PC-3 (cell line): ENCODE results near the gene ZNF600. TPM values are rescaled to one million over a fixed set of nuclear protein-coding genes. Genes with fewer than 3 reads are reported as not detected.
A peak's percentile ranks its signal among the peaks of the same experiment; 100 is the strongest.
"Not testable (repeated sequence)": the region's sequence is repeated elsewhere in the genome, so short reads cannot be mapped to it uniquely, and the experiment has no call there.

Source experiments
- ATAC-seq: fragments of 200-7000 bp; cut with Tn5 transposase; 2 replicates; pipeline ENCODE4 v1.9.1; 2020; ENCODE audit warnings: mild to moderate bottlenecking, moderate library complexity
- BruUV-seq: library from RNA; stranded (reverse); fragments of 400-500 nt; replicated peaks from 2 replicates; lab custom pipeline; 2021; lab: Mats Ljungman, UMichigan
- CTCF ChIA-PET: fragments of 300-600 bp; sonication (Branson Sonifier 250); formaldehyde crosslinking; loops from one replicate; lab custom pipeline; 2022; ENCODE audit warnings: antibody characterized with exemption; lab: Charles Lee
- POLR2A ChIA-PET: fragments of 300-600 bp; sonication (Branson Sonifier 250); formaldehyde crosslinking; loops from one replicate; lab custom pipeline; 2022; ENCODE audit warnings: antibody characterized with exemption; ENCODE audit not compliant: unreplicated experiment; lab: Charles Lee
- DNase-seq: peaks from one replicate; pipeline ENCODE4 v3.0.0-alpha.2; 2015
- H2AFZ ChIP-seq: fragments of 300-600 bp; sonication (generic); 2 replicates; pipeline ENCODE4 v1.6.0; 2016; ENCODE audit warnings: antibody characterized with exemption, low read length
- H3F3A ChIP-seq: fragments of 300-600 bp; sonication (generic); one replicate; pipeline ENCODE4 v1.6.0; 2017; ENCODE audit warnings: antibody characterized with exemption, low read length, control low read depth, mild to moderate bottlenecking; ENCODE audit not compliant: unreplicated experiment
- H3K27ac ChIP-seq: fragments of 300-600 bp; sonication (generic); 2 replicates; pipeline ENCODE4 v1.5.1; 2016; ENCODE audit warnings: mild to moderate bottlenecking, low read length
- H3K27me3 ChIP-seq: fragments of 300-600 bp; sonication (generic); 2 replicates; pipeline ENCODE4 v1.6.1; 2016; ENCODE audit warnings: low read length, mixed read lengths
- H3K36me3 ChIP-seq: fragments of 300-600 bp; sonication (generic); 2 replicates; pipeline ENCODE4 v1.6.1; 2016; ENCODE audit warnings: low read depth, mixed run types, low read length, mixed read lengths
- H3K4me1 ChIP-seq: fragments of 300-600 bp; sonication (generic); 2 replicates; pipeline ENCODE4 v1.5.1; 2016; ENCODE audit warnings: low read length; ENCODE audit not compliant: insufficient read depth
- H3K4me2 ChIP-seq: fragments of 300-600 bp; sonication (generic); 2 replicates; pipeline ENCODE4 v1.6.0; 2016; ENCODE audit warnings: low read length
- H3K4me3 ChIP-seq: fragments of 300-600 bp; sonication (generic); 2 replicates; pipeline ENCODE4 v1.5.1; 2016; ENCODE audit warnings: mild to moderate bottlenecking, low read length, mixed read lengths
- H3K79me2 ChIP-seq: fragments of 300-600 bp; sonication (generic); 2 replicates; pipeline ENCODE4 v1.6.1; 2017; ENCODE audit warnings: low read length, mixed read lengths
- H3K9ac ChIP-seq: fragments of 300-600 bp; sonication (generic); 2 replicates; pipeline ENCODE4 v1.6.0; 2016; ENCODE audit warnings: mild to moderate bottlenecking, low read length
- H3K9me2 ChIP-seq: fragments of 300-600 bp; sonication (generic); replicated peaks from 2 replicates; pipeline ENCODE4 v1.6.1; 2016; ENCODE audit warnings: mixed run types, low read length, mixed read lengths
- H3K9me3 ChIP-seq: fragments of 300-600 bp; sonication (generic); 2 replicates; pipeline ENCODE4 v1.6.1; 2016; ENCODE audit warnings: low read length, mixed read lengths
- H4K20me1 ChIP-seq: fragments of 300-600 bp; sonication (generic); 2 replicates; pipeline ENCODE4 v1.6.1; 2016; ENCODE audit warnings: low read length, mixed read lengths
- CTCF ChIP-seq: fragments of 300-600 bp; sonication (generic); conservative IDR thresholded peaks from 2 replicates; pipeline ENCODE4 v1.5.1; 2017; ENCODE audit warnings: antibody characterized with exemption, low read depth, mild to moderate bottlenecking, low read length
- EZH2 ChIP-seq: fragments of 300-600 bp; sonication (generic); IDR thresholded peaks from one replicate; pipeline ENCODE4 v1.6.1; 2017; ENCODE audit warnings: antibody characterized with exemption, mild to moderate bottlenecking, low read length; ENCODE audit not compliant: unreplicated experiment
- EZH2phosphoT487 ChIP-seq: fragments of 300-600 bp; sonication (generic); IDR thresholded peaks from 2 replicates; pipeline ENCODE4 v1.6.1; 2018; ENCODE audit warnings: mild to moderate bottlenecking, antibody characterized with exemption, low read length, borderline replicate concordance
- intact Hi-C: fragments of 100-400 bp; cut with micrococcal nuclease; formaldehyde crosslinking; loops from 2 replicates; pipeline ENCODE4 v1.9.0; 2023
- total RNA-seq: library from RNA; depleted of rRNA; stranded (reverse); fragments of >200 nt; gene quantifications from 2 replicates; pipeline ENCODE4 v1.2.3, GENCODE V29; 2014

Gene ZNF600
- total RNA-seq, 1 experiment from 2014 or later = 5.4 TPM

GRCh38 chr19:52722062-52723003 is 64.3 kb downstream of the ZNF600 start:
- ChIA-PET POLR2A (no interaction called here), CTCF (no interaction called here)
- Histone ChIP-seq H2AFZ (no peak overlapping the region), H3K9me2 (no peaks in the 10 kb centered on the region), H3K4me2 (peak overlapping the region; percentile 72), H3K27me3 (no peaks in the 10 kb centered on the region), H3K4me3 (no peak overlapping the region; the same call in 1 of the 2 replicates), H3K79me2 (no peaks in the 10 kb centered on the region), H4K20me1 (no peaks in the 10 kb centered on the region), H3K9me3 (no peaks in the 10 kb centered on the region), H3K9ac (peak overlapping the region; percentile 55), H3K36me3 (peaks cover 34% of the 10 kb centered on the region), H3F3A (no peaks in the 10 kb centered on the region), H3K4me1 (peaks cover 21% of the 10 kb centered on the region), H3K27ac (peak overlapping the region; percentile 87)
- TF ChIP-seq CTCF = no peak
- no peak for TF ChIP-seq EZH2
- no peak for TF ChIP-seq EZH2phosphoT487
- intact Hi-C loops = loop anchor here (5.0 to 10.0 kb wide), 2 partner anchors 48 to 85 kb away; partner anchors contain the start of gene ZNF83
- DNase-seq = peak; percentile 99
- BruUV-seq = no TSS peak
- ATAC-seq = peak; percentile 93

- POLR2A ChIA-PET, H3K9ac ChIP-seq, DNase-seq, H3K9me2 ChIP-seq, H3K27ac ChIP-seq, H4K20me1 ChIP-seq, CTCF ChIA-PET, H3K27me3 ChIP-seq, H3K4me2 ChIP-seq, H3K4me3 ChIP-seq, H3K9me3 ChIP-seq, H3F3A ChIP-seq, H3K79me2 ChIP-seq, BruUV-seq, ATAC-seq, H2AFZ ChIP-seq: not testable (repeated sequence)
- H3K36me3 ChIP-seq = peaks cover 24% of the 10 kb centered on the region
- H3K4me1 ChIP-seq = peaks cover 36% of the 10 kb centered on the region
- intact Hi-C loops = loop anchor here (5.0 to 10.0 kb wide), 2 partner anchors 46 to 83 kb away; partner anchors contain the start of gene ZNF83
These were observed 66.0 kb downstream of the ZNF600 start for GRCh38 chr19:52720541-52720940.

- intact Hi-C loops = no loop called here
- POLR2A ChIA-PET = no interaction called here
- Histone ChIP-seq H3K9me2 (no peaks in the 10 kb centered on the region), H3K9ac (peak overlapping the region; percentile 48; the same call in 1 of the 2 replicates), H3K4me3 (no peak overlapping the region), H3K4me2 (0 out of 2 replicates have a peak overlapping the region, but pooled peaks have one; percentile 34), H2AFZ (no peak overlapping the region), H3K27ac (peak overlapping the region; percentile 94), H4K20me1 (no peaks in the 10 kb centered on the region), H3K4me1 (peaks cover 23% of the 10 kb centered on the region), H3F3A (no peaks in the 10 kb centered on the region), H3K27me3 (no peaks in the 10 kb centered on the region), H3K36me3 (peaks cover 48% of the 10 kb centered on the region), H3K9me3 (no peaks in the 10 kb centered on the region), H3K79me2 (no peaks in the 10 kb centered on the region)
- no peak for DNase-seq
- BruUV-seq = no TSS peak
- 0 out of 2 replicates have a peak, but pooled peaks have one; percentile 9 for ATAC-seq
- TF ChIP-seq EZH2 (no peak), EZH2phosphoT487 (no peak), CTCF (no peak)
- CTCF ChIA-PET = no interaction called here
These were observed 70.1 kb downstream of the ZNF600 start for GRCh38 chr19:52716522-52716921.

- H3K9me3 ChIP-seq, H4K20me1 ChIP-seq, BruUV-seq, H3K4me3 ChIP-seq, H3K27me3 ChIP-seq, H3F3A ChIP-seq, intact Hi-C loops, H3K79me2 ChIP-seq, CTCF ChIA-PET, H3K9me2 ChIP-seq, H2AFZ ChIP-seq: not testable (repeated sequence)
- peak; percentile 87 for ATAC-seq
- POLR2A ChIA-PET = interaction anchor here (0.6 kb wide), 1 partner anchor 20 kb away, joined by 3 read pairs; no protein-coding TSS in a partner anchor
- peaks cover 21% of the 10 kb centered on the region for H3K4me1 ChIP-seq
- peaks cover 51% of the 10 kb centered on the region for H3K36me3 ChIP-seq
- peak overlapping the region; percentile 94 for H3K27ac ChIP-seq
- DNase-seq = peak; percentile 89
- peak overlapping the region; percentile 66; the same call in 1 of the 2 replicates for H3K4me2 ChIP-seq
- H3K9ac ChIP-seq = peak overlapping the region; percentile 67; the same call in 1 of the 2 replicates
These were observed 70.7 kb downstream of the ZNF600 start for GRCh38 chr19:52715902-52716301.
